ENCODE data around the gene ITGA11. TPM values are rescaled to one million over a fixed set of nuclear protein-coding genes. Genes with fewer than 3 reads are reported as not detected.

Gene ITGA11
- total and polyA plus RNA-seq, 8 donors: 0.19 to 4.1 (median 0.66) TPM

DNA sequence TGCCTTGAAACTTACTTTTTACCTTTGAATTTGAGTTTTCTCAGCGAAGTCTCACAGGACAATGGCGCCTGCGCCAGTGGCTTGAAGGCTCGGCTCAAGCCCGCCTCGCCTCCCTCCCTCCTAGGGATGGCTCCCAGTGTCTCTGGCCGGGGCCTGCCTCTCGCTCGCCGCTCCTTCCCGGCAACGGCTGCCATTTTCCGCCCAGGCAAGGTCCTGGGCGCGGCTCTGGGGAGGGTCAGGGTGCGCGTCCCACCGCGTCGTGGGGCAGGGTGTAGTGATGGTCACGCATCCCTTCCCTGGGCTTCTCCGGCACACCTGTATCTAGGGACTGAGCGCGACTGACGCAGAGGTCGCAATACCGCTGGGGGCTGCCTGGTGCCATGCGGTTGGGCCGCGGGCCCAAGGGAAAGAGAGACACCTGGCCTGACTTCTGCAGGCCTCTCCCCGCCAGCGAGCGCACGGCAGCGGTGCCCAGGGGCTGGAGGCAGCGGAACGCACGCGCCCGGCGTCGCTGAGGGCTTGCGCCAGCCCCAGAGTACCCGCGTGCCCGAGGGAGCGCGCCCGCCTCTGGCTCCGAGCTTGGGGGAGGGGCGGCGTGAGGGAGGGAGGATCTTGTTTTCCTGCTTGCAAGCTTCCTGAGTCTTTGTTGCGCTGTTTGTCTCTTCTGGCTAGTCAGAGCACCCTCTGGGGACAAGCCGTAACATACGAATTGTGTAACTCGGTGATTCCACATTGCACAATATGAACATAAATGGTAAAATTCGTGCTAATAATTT is 175.1 kb downstream of the ITGA11 start:
- Histone ChIP-seq H3K4me3 (peak overlapping the region; percentile 9 to 57 (median 31)), H3K9me3 (no peaks in the 10 kb centered on the region), H3K4me1 (no peaks in the 10 kb centered on the region), H3K36me3 (no peaks in the 10 kb centered on the region), H3K27me3 (no peaks in the 10 kb centered on the region), H3K27ac (peak overlapping the region; percentile 49 to 87 (median 70))
- FAIRE-seq: no peak
- peak; percentile 91 to 97 (median 96) for ATAC-seq
- TF ChIP-seq, protein P1, sequence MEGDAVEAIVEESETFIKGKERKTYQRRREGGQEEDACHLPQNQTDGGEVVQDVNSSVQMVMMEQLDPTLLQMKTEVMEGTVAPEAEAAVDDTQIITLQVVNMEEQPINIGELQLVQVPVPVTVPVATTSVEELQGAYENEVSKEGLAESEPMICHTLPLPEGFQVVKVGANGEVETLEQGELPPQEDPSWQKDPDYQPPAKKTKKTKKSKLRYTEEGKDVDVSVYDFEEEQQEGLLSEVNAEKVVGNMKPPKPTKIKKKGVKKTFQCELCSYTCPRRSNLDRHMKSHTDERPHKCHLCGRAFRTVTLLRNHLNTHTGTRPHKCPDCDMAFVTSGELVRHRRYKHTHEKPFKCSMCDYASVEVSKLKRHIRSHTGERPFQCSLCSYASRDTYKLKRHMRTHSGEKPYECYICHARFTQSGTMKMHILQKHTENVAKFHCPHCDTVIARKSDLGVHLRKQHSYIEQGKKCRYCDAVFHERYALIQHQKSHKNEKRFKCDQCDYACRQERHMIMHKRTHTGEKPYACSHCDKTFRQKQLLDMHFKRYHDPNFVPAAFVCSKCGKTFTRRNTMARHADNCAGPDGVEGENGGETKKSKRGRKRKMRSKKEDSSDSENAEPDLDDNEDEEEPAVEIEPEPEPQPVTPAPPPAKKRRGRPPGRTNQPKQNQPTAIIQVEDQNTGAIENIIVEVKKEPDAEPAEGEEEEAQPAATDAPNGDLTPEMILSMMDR (IDR thresholded peaks at IDR 0.05): no peak
- peak; percentile 80 to 89 (median 84) for DNase-seq
- intact Hi-C loops (cut with DNase I): loop anchor here in 1 of 3 donors (10.0 kb wide), 1 partner anchor 128 kb away; no protein-coding TSS in a partner anchor
- 12 to 13% methylated on average over 56 to 57 of the region's 57 CpGs for WGBS, 2 donors

DNA sequence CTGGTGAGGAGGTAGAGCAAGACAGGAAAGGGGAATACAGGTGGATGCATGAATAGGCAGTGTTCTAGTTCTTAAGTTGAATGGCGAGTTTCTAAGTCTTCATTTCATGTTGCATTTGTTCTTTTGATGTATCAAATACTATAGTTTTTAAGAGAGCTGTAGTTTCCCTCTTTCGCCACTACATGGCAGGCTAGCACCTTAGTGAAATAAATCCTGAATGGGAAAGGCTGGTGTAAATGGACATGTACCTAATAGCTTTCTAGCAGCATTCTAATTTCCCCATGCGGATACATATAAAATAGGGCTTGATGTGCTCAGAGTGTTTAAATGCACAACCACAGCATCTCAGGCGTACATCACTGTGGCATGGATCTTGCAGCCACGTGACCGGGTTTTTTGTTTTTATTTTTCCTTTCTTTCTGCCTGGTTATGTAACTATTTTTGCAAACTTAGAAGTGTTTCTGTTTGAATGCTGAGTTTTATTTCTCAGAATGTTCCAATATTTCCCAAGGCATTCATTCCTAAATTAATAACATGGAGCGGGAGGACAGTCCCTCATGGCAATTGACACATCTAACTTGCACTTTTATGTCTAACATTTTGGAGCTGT is 178.9 kb downstream of the ITGA11 start:
- Histone ChIP-seq H3K4me3 (no peak overlapping the region), H3K4me1 (no peaks in the 10 kb centered on the region), H3K9me3 (no peaks in the 10 kb centered on the region), H3K27ac (no peak overlapping the region), H3K36me3 (no peaks in the 10 kb centered on the region), H3K27me3 (no peaks in the 10 kb centered on the region)
- WGBS, 2 donors: 14 to 17% methylated on average over 7 of the region's 7 CpGs
- intact Hi-C loops (cut with DNase I): loop anchor here in 1 of 3 donors (10.0 kb wide), 1 partner anchor 132 kb away; no protein-coding TSS in a partner anchor
- ATAC-seq (peak; percentile 53 to 77 (median 72)), FAIRE-seq (peak; percentile 73), DNase-seq (peak in 1 of 6 donors; percentile 47)
- TF ChIP-seq, protein P1 (IDR thresholded peaks at IDR 0.05): peak; percentile 55 to 72 (median 68)

DNA sequence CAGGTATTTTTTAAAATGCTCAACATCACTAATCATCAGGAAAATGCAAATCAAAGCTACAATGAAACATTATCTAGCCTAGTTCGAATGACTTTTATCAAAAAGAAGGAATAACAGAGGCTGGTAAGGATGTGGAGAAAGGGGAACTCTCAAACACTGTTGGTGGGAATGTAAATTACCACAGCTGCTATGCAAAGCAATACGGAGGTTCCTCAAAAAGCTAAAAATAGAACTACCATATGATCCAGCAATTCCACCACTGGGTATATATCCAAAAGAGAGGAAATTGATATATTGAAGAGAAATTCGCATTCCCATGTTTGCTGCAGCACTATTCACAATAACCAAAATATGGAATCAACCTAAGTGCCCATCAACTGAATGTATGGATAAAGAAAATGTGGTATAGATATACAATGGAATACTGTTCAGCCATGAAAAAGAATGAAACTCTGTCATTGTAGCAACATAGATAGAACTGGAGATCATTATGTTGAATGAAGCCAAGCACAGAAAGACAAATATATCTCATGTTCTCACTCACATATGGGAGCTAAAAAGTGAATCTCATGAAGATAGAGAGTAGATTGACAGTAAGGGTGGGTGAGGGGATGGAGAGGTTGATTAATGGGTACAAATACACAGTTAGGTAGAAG is 182.8 kb downstream of the ITGA11 start:
- DNase-seq: no peak
- TF ChIP-seq, protein P1 (IDR thresholded peaks at IDR 0.05): no peak
- Histone ChIP-seq H3K4me3 (no peak overlapping the region), H3K27me3 (no peaks in the 10 kb centered on the region), H3K27ac (no peak overlapping the region), H3K9me3 (no peaks in the 10 kb centered on the region), H3K4me1 (no peaks in the 10 kb centered on the region), H3K36me3 (no peaks in the 10 kb centered on the region)
- FAIRE-seq: no peak
- WGBS, 2 donors: 63 to 69% methylated on average over 3 of the region's 3 CpGs
- intact Hi-C loops (cut with DNase I): no loop called here
- peak in 2 of 4 donors; percentile 20 to 39 for ATAC-seq

Other genes starting within 250 kb of the ITGA11 start
- gene CALML4, start 226.8 kb downstream of the ITGA11 start, total RNA-seq: 1 to 10 TPM; 1.5 to 6.9 (median 4.4) TPM
- 10 to 100 TPM; 12.9 to 31.4 TPM for gene CALML4, start 226.8 kb downstream of the ITGA11 start, polyA plus RNA-seq
- gene CLN6, start 202.4 kb downstream of the ITGA11 start, total RNA-seq: 10 to 100 TPM; 10.6 to 18.1 (median 12.6) TPM
- gene CLN6, start 202.4 kb downstream of the ITGA11 start, polyA plus RNA-seq: 10 to 100 TPM; 15.7 to 23.3 TPM
- 10 to 100 TPM in 5 of 6 donors, 1 to 10 TPM in 1; 7.7 to 25.4 (median 16.3) TPM for gene FEM1B, start 154.4 kb downstream of the ITGA11 start, total RNA-seq
- 1 to 10 TPM; 3.5 to 7.9 TPM for gene FEM1B, start 154.4 kb downstream of the ITGA11 start, polyA plus RNA-seq
- 1 to 10 TPM in 3 of 6 donors, under 1 TPM in 3; 0.56 to 3.3 (median 1.4) TPM for gene CORO2B, start 146.8 kb upstream of the ITGA11 start, total RNA-seq
- gene CORO2B, start 146.8 kb upstream of the ITGA11 start, polyA plus RNA-seq: 1 to 10 TPM; 1.5 to 7.7 TPM